PC-3 (cell line): ENCODE results near the gene SUPT6H. TPM values are rescaled to one million over a fixed set of nuclear protein-coding genes. Genes with fewer than 3 reads are reported as not detected.

ENCODE experiments used
- ATAC-seq: fragments of 200-7000 bp; cut with Tn5 transposase; 2 replicates; pipeline ENCODE4 v1.9.1; 2020; ENCODE audit warnings: mild to moderate bottlenecking, moderate library complexity
- BruUV-seq: library from RNA; stranded (reverse); fragments of 400-500 nt; replicated peaks from 2 replicates; lab custom pipeline; 2021; lab: Mats Ljungman, UMichigan
- CTCF ChIA-PET: fragments of 300-600 bp; sonication (Branson Sonifier 250); formaldehyde crosslinking; loops from one replicate; lab custom pipeline; 2022; ENCODE audit warnings: antibody characterized with exemption; lab: Charles Lee
- POLR2A ChIA-PET: fragments of 300-600 bp; sonication (Branson Sonifier 250); formaldehyde crosslinking; loops from one replicate; lab custom pipeline; 2022; ENCODE audit warnings: antibody characterized with exemption; ENCODE audit not compliant: unreplicated experiment; lab: Charles Lee
- DNase-seq: peaks from one replicate; pipeline ENCODE4 v3.0.0-alpha.2; 2015
- H2AFZ ChIP-seq: fragments of 300-600 bp; sonication (generic); 2 replicates; pipeline ENCODE4 v1.6.0; 2016; ENCODE audit warnings: antibody characterized with exemption, low read length
- H3F3A ChIP-seq: fragments of 300-600 bp; sonication (generic); one replicate; pipeline ENCODE4 v1.6.0; 2017; ENCODE audit warnings: antibody characterized with exemption, low read length, control low read depth, mild to moderate bottlenecking; ENCODE audit not compliant: unreplicated experiment
- H3K27ac ChIP-seq: fragments of 300-600 bp; sonication (generic); 2 replicates; pipeline ENCODE4 v1.5.1; 2016; ENCODE audit warnings: mild to moderate bottlenecking, low read length
- H3K27me3 ChIP-seq: fragments of 300-600 bp; sonication (generic); 2 replicates; pipeline ENCODE4 v1.6.1; 2016; ENCODE audit warnings: low read length, mixed read lengths
- H3K36me3 ChIP-seq: fragments of 300-600 bp; sonication (generic); 2 replicates; pipeline ENCODE4 v1.6.1; 2016; ENCODE audit warnings: low read depth, mixed run types, low read length, mixed read lengths
- H3K4me1 ChIP-seq: fragments of 300-600 bp; sonication (generic); 2 replicates; pipeline ENCODE4 v1.5.1; 2016; ENCODE audit warnings: low read length; ENCODE audit not compliant: insufficient read depth
- H3K4me2 ChIP-seq: fragments of 300-600 bp; sonication (generic); 2 replicates; pipeline ENCODE4 v1.6.0; 2016; ENCODE audit warnings: low read length
- H3K4me3 ChIP-seq: fragments of 300-600 bp; sonication (generic); 2 replicates; pipeline ENCODE4 v1.5.1; 2016; ENCODE audit warnings: mild to moderate bottlenecking, low read length, mixed read lengths
- H3K79me2 ChIP-seq: fragments of 300-600 bp; sonication (generic); 2 replicates; pipeline ENCODE4 v1.6.1; 2017; ENCODE audit warnings: low read length, mixed read lengths
- H3K9ac ChIP-seq: fragments of 300-600 bp; sonication (generic); 2 replicates; pipeline ENCODE4 v1.6.0; 2016; ENCODE audit warnings: mild to moderate bottlenecking, low read length
- H3K9me2 ChIP-seq: fragments of 300-600 bp; sonication (generic); replicated peaks from 2 replicates; pipeline ENCODE4 v1.6.1; 2016; ENCODE audit warnings: mixed run types, low read length, mixed read lengths
- H3K9me3 ChIP-seq: fragments of 300-600 bp; sonication (generic); 2 replicates; pipeline ENCODE4 v1.6.1; 2016; ENCODE audit warnings: low read length, mixed read lengths
- H4K20me1 ChIP-seq: fragments of 300-600 bp; sonication (generic); 2 replicates; pipeline ENCODE4 v1.6.1; 2016; ENCODE audit warnings: low read length, mixed read lengths
- EZH2 ChIP-seq: fragments of 300-600 bp; sonication (generic); IDR thresholded peaks from one replicate; pipeline ENCODE4 v1.6.1; 2017; ENCODE audit warnings: antibody characterized with exemption, mild to moderate bottlenecking, low read length; ENCODE audit not compliant: unreplicated experiment
- EZH2phosphoT487 ChIP-seq: fragments of 300-600 bp; sonication (generic); IDR thresholded peaks from 2 replicates; pipeline ENCODE4 v1.6.1; 2018; ENCODE audit warnings: mild to moderate bottlenecking, antibody characterized with exemption, low read length, borderline replicate concordance
- intact Hi-C: fragments of 100-400 bp; cut with micrococcal nuclease; formaldehyde crosslinking; loops from 2 replicates; pipeline ENCODE4 v1.9.0; 2023
- total RNA-seq: library from RNA; depleted of rRNA; stranded (reverse); fragments of >200 nt; gene quantifications from 2 replicates; pipeline ENCODE4 v1.2.3, GENCODE V29; 2014
- TF ChIP-seq, protein P1 (sequence below): fragments of 300-600 bp; sonication (generic); conservative IDR thresholded peaks from 2 replicates; pipeline ENCODE4 v1.5.1; 2017; ENCODE audit warnings: antibody characterized with exemption, low read depth, mild to moderate bottlenecking, low read length

SUPT6H gene
- total RNA-seq, 1 experiment from 2014 or later: 32.2 TPM

- no peaks in the 10 kb centered on the region for H3K79me2 ChIP-seq
- BruUV-seq: no TSS peak
- H3K27ac ChIP-seq: no peak overlapping the region
- intact Hi-C loops: no loop called here
- H3K9me3 ChIP-seq: no peaks in the 10 kb centered on the region
- peaks cover 32% of the 10 kb centered on the region; the same call in 1 of the 2 replicates for H3K36me3 ChIP-seq
- H4K20me1 ChIP-seq: no peaks in the 10 kb centered on the region
- DNase-seq: no peak
- H3K4me3 ChIP-seq: no peak overlapping the region
- POLR2A ChIA-PET: no interaction called here
- H3K4me1 ChIP-seq: no peaks in the 10 kb centered on the region
- ATAC-seq: no peak
- no peaks in the 10 kb centered on the region for H3K9me2 ChIP-seq
- no peaks in the 10 kb centered on the region for H3K27me3 ChIP-seq
- H3K4me2 ChIP-seq: no peak overlapping the region
- H2AFZ ChIP-seq: no peak overlapping the region
- H3F3A ChIP-seq: no peaks in the 10 kb centered on the region
- CTCF ChIA-PET: interaction anchor here (0.5 kb wide), 1 partner anchor 39 kb away, joined by 3 read pairs; no protein-coding TSS in a partner anchor
- TF ChIP-seq, protein P1, sequence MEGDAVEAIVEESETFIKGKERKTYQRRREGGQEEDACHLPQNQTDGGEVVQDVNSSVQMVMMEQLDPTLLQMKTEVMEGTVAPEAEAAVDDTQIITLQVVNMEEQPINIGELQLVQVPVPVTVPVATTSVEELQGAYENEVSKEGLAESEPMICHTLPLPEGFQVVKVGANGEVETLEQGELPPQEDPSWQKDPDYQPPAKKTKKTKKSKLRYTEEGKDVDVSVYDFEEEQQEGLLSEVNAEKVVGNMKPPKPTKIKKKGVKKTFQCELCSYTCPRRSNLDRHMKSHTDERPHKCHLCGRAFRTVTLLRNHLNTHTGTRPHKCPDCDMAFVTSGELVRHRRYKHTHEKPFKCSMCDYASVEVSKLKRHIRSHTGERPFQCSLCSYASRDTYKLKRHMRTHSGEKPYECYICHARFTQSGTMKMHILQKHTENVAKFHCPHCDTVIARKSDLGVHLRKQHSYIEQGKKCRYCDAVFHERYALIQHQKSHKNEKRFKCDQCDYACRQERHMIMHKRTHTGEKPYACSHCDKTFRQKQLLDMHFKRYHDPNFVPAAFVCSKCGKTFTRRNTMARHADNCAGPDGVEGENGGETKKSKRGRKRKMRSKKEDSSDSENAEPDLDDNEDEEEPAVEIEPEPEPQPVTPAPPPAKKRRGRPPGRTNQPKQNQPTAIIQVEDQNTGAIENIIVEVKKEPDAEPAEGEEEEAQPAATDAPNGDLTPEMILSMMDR: no peak
- TF ChIP-seq EZH2 (no peak), EZH2phosphoT487 (no peak)
- H3K9ac ChIP-seq: no peak overlapping the region
Observed at GRCh38 chr17:28675490-28675889, 13.5 kb downstream of the SUPT6H start.

DNA sequence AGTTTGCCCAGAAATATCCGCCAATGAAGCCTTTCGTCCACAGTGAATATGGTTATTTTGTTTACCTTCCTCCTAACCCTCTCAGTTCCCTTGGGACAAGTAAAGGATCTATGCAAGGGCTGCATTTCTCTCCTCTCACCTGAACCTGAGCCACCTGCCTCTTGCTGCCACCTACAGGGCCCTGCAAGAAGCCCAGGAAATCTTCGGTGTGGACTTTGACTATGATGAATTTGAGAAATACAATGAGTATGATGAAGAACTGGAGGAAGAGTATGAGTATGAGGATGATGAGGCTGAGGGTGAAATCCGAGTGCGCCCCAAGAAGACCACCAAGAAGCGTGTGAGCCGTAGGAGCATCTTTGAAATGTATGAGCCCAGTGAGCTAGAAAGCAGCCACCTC, 14.0 kb downstream of the SUPT6H start:
- Histone ChIP-seq H4K20me1 (no peaks in the 10 kb centered on the region), H3K9me2 (no peaks in the 10 kb centered on the region), H3K4me2 (no peak overlapping the region), H2AFZ (no peak overlapping the region), H3K9ac (no peak overlapping the region), H3K9me3 (no peaks in the 10 kb centered on the region), H3K27me3 (no peaks in the 10 kb centered on the region), H3K36me3 (peaks cover 32% of the 10 kb centered on the region; the same call in 1 of the 2 replicates), H3F3A (no peaks in the 10 kb centered on the region), H3K4me3 (no peak overlapping the region), H3K27ac (no peak overlapping the region), H3K4me1 (no peaks in the 10 kb centered on the region), H3K79me2 (no peaks in the 10 kb centered on the region)
- DNase-seq (peak; percentile 39), ATAC-seq (peak; percentile 65)
- POLR2A ChIA-PET: no interaction called here
- intact Hi-C loops: loop anchor here (1.0 kb wide), 1 partner anchor 29 kb away; no protein-coding TSS in a partner anchor
- CTCF ChIA-PET: no interaction called here
- BruUV-seq: no TSS peak
- TF ChIP-seq, protein P1: peak; percentile 72
- TF ChIP-seq EZH2 (no peak), EZH2phosphoT487 (no peak)

- intact Hi-C loops: no loop called here
- H3K27me3 ChIP-seq: no peaks in the 10 kb centered on the region
- H4K20me1 ChIP-seq: no peaks in the 10 kb centered on the region
- DNase-seq: no peak
- no peak for ATAC-seq
- TF ChIP-seq EZH2phosphoT487 (no peak), EZH2 (no peak)
- TF ChIP-seq, protein P1: no peak
- no peaks in the 10 kb centered on the region for H3K9me2 ChIP-seq
- no peak overlapping the region for H3K9ac ChIP-seq
- H3K9me3 ChIP-seq: no peaks in the 10 kb centered on the region
- H3K4me3 ChIP-seq: no peak overlapping the region
- ChIA-PET POLR2A (no interaction called here), CTCF (no interaction called here)
- no peak overlapping the region for H3K4me2 ChIP-seq
- no peaks in the 10 kb centered on the region for H3K79me2 ChIP-seq
- H3K4me1 ChIP-seq: no peaks in the 10 kb centered on the region
- H2AFZ ChIP-seq: no peak overlapping the region
- H3K36me3 ChIP-seq: peaks cover 36% of the 10 kb centered on the region
- no TSS peak for BruUV-seq
- no peaks in the 10 kb centered on the region for H3F3A ChIP-seq
- H3K27ac ChIP-seq: no peak overlapping the region
Observed at GRCh38 chr17:28682655-28683054, 20.6 kb downstream of the SUPT6H start.
